GM19239 (cell line): ENCODE measurements around the gene PSMD11.

Source experiments
- DNase-seq: peaks from one replicate; pipeline ENCODE4 v3.0.0; 2011; ENCODE audit warnings: low spot score; ENCODE audit not compliant: insufficient read length
- FAIRE-seq: peaks from 2 replicates; lab custom pipeline; 2011; peaks lifted over from hg19 to GRCh38; lab: Jason Lieb, UNC

The PSMD11 gene

GRCh38 chr17:32488604-32489180, 44.4 kb downstream of the PSMD11 start:
- DNase-seq: no peak
- FAIRE-seq: peak; percentile 40

- DNase-seq (no peak), FAIRE-seq (peak; percentile 88)
These were observed 45.2 kb downstream of the PSMD11 start for GRCh38 chr17:32489320-32490100.

DNA sequence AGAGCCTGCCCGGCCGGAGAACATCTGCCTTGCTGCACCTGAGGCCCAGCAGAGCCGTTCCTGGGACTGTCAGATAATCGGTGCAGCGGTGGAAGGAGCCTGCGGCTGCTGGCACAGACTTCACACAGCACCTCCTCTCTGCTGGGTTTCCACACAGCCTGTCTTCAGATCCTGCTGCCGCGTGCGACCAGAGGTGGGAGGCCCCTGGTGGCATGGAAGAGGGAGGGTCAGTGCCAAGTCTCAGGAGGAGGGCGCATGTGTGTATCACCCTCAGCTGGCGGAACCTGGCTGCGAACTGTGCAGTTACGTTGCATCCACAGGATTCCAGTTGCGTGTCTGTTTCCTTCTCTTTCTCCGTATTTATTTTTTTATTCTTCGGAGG, 45.8 kb downstream of the PSMD11 start:
- no peak for DNase-seq
- peak; percentile 14 for FAIRE-seq

- FAIRE-seq (peak; percentile 4), DNase-seq (no peak)
These were observed 47.3 kb downstream of the PSMD11 start for GRCh38 chr17:32491371-32492263.

DNA sequence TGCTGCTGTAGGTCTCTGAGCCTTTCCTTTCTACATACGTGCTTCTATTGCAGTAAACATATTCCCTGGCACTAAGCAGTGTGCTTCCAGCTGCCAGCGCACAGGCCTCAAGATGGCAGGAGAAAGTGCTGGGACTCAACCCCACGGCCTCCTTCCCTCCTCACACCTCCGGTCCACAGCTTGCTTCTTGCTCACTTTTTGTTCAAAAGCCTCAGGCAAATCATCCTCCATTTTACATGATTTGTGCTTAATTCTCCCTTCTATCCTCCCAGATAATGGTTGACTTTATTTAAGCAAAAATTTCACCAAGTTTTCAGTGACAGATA, 47.9 kb downstream of the PSMD11 start:
- FAIRE-seq (peak; percentile 85), DNase-seq (no peak)

- FAIRE-seq (peak; percentile 91), DNase-seq (no peak)
These were observed 48.5 kb downstream of the PSMD11 start for GRCh38 chr17:32492648-32493289.

GRCh38 chr17:32493571-32493970, 49.3 kb downstream of the PSMD11 start:
- no peak for DNase-seq
- FAIRE-seq: no peak

GRCh38 chr17:32493976-32494513, 49.7 kb downstream of the PSMD11 start:
- no peak for FAIRE-seq
- no peak for DNase-seq

DNA sequence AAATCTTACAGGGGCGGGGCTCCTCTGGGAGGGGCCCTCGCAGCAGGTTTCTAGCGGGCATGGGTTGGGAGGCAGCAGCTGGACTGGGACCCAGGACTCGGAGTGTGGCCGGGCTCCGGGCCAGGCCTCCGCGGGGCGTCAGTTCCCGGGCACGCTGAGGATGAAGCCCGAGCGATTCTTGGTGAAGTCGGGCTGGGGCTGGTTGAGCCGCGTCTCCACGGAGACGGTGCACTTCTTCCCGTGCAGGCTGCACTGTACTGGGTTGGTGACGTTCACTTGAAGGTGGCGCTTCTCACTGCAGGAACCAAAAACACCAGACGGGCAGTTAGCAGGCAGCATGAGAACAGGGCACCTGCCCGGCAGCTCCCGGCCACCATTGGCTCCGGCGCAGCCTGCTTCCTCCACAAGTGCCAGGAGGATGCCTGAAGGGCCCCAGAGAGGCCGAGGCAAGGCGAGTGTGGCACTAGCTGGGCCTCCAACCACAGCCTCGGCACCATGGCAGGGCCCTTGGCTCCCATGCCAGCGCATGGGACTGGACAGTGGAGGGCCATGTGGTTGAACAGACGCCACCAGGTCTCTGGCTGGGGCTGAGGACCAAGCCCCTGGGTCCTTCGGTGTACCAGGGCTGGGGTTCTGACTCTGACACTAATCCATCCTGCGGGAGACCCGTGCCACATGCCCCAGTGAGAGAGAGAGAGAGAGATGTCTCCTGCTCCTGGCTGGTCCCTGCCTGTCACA, 50.5 kb downstream of the PSMD11 start:
- FAIRE-seq: no peak
- DNase-seq: no peak

DNA sequence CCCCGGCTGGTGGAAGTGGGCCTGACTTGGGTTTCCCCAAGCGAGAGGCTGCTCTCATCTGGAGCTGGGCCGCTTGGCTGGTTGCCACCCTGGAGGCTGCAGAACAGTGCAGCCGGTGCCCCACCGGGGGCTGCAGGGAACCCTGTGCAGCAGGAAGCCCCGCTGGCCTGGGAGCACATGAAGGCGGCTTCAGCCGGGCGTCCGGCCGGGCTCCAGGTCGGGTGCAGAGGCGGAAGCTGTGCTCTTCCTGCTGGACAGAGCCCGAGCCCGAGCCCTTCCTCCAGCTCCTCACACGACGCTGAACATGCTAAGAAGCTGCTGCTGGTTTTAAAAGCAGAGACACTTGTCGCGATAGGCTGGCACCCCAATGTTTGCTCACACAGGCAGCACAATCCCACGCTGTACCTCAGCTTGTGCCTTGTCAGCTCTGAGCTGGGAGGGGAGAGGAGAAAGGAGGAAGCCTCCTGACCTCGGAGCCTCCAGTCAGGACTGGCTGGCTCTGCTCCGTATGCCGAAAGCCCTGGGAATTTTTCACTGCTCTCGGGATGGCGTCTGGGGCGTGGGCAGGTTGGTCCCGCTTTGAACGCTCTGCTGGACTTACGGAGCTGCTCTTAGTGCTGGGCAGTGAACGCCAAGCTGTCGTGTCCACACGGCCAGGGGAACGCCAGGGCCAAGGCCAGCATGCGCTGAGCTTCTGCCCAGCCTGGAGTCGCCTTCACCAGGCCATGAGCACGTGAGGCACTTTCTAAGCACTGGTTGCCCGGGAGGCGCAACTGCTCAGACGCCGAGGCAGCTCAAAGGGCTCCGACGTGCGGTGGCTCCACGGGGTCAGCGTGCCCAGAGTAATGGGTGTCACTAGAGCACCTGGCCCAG, 51.3 kb downstream of the PSMD11 start:
- FAIRE-seq (peak; percentile 37), DNase-seq (no peak)

GRCh38 chr17:32496395-32497073, 52.2 kb downstream of the PSMD11 start:
- no peak for DNase-seq
- FAIRE-seq: no peak

DNA sequence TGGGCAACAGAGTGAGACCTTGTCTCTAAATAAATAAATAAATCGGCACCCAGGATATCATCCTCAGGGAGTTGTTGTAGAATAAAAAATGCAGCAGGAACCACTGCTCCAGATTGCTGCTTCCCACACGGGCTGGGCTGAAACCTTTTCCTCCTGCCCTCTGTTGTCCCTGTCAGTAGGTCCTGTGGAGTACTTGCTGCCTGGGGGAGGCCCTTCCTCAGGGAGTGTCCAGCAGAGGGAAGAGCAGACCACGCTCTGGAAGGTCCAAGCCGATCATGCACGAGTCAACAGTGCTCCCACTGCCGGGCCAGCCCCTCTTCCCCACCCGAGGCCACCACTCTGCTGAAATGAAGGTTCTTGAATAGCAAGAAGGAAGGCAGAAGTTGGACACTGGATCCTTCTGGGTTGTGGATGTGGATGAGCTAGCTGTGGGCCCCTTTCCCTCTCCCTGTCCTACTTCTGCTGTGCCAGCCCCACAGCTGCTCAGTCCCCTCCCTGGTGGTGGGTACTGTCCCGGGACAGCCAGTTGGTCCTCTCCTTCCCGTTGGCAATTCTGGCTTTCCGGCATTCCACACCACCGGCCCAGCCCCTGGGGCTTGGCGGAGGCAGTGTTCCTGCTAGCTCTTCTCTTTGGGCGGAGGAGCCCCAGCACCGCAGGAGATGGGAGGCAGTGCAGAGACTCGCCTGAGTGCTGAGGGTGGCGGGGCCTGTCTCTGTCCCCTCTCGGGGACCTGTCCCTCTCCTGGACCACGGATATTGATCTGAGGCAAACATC, 53.3 kb downstream of the PSMD11 start:
- FAIRE-seq: no peak

DNA sequence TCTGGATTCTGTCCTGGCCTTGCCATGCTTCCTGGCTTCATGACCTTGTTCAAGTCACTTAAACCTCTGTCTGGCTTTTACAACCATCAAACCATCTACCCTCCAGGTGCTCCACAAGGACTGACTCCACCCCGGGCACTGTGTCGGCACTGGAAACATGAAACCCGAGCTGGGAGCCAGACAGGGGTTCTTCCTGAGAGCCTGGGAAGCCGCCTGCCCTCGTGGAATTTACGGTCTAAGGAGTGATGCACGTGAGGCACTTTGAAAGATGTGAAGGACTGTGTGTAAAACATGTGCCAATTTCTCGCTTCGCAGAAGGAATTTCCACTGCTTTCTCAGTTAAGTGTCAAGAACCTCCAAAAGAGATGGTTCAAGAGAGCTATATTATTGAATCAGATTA, 54.1 kb downstream of the PSMD11 start:
- FAIRE-seq (no peak), DNase-seq (no peak)

More for the DNA sequence above, 53.3 kb downstream of the PSMD11 start:
- no peak for DNase-seq

DNA sequence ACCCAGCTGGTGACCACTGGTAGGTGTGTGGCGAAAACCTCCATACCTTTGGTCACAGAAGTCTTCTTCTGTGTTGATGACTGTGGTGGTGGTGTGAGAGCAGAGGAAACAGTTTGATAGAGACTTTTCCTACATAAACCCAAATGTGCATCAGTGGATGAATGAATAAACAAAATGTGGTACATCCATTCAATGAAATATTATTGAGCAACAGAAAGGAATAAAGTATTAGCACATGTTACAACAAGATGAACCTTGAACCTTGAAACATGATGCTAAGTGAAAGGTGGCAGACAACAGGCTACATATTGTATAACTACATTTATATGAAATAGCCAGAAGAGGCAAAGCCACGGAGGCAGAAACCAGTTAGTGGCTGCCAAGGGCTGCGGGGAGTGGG, 57.7 kb downstream of the PSMD11 start:
- FAIRE-seq: no peak
- no peak for DNase-seq

DNA sequence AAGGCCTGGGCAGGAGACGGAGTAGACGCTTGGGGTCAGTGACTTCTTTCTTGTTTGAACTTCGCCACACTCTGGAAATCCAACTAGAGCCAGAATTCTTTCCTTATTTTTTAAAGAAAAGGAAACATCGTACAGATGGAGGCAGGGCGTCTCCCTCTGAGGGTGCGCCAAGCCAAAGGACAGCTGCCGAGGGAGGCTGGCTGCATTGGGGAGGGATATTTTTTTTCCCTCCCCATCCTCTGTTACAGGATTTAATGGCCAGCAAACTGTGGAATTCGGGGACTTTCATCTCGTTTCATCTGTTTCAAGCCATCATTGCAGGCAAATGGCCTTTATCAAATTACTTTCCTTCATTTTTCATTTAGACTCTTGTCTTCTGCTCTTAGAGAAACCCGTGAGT, 58.4 kb downstream of the PSMD11 start:
- DNase-seq (no peak), FAIRE-seq (no peak)

DNA sequence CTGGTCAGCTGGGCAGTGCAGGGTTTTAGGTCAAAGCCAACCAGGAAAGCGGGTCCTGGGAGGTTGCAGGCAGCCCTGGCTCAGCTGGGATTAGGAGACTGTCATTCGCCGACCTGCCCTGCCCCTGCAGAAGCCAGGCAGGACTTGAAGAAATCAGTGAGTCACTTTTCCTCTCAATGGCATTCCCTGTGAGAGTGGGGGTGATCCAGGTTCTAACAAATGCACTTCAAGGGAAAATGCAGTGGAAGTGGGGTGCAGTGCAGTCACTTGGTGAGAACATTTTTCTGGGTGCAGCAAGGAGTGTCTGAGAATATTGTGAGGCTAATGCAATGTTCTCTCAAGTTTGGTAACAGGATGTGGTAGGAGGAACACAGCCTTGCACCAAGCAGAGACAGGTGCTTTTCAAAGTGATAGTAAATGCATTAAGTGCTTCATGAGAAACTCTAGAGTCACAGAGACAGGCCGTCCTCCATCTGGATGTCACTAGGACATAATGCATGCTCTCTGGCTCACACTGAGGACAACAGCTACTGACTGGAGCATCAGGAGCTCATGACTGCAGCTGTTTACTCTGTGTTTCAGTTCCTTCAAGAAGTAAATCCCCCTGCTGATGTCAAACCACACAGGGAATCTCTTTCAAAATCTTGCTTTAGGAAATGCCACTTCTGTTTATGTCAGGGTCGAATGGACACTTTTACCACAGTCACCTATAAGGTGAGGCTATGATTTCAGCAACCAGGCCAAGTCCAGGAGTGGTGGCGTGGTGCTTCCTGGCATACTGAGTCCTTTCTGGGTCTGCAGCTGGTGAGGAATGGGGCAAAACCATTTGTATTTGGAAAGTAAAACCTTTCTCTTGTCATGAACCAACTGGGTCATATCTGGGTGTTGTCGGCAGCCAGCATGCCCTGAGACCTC, 59.2 kb downstream of the PSMD11 start:
- DNase-seq (peak; percentile 65), FAIRE-seq (peak; percentile 100)
